Uterus (tissue), 4 donors: ENCODE measurements around the gene RNF166. TPM values are rescaled to one million over a fixed set of nuclear protein-coding genes. Genes with fewer than 3 reads are reported as not detected.

Source experiments
- DNase-seq, 2 donors: peaks; one replicate each; pipeline ENCODE4 v3.0.0-alpha.2; 2019 to 2020
- H3K27ac ChIP-seq, 2 donors: fragments of 200-600 bp; sonication (generic); 1 replicate in 1 of 2; 2 replicates in 1 of 2; pipeline ENCODE4 v1.5.1; 2016 to 2018
- H3K27me3 ChIP-seq, 2 donors: fragments of 200-600 bp; sonication (generic); one replicate each; pipeline ENCODE4 v1.5.1; 2018 to 2019; ENCODE audit warnings: control low read depth in 1 of 2
- H3K36me3 ChIP-seq, 2 donors: fragments of 200-600 bp; sonication (generic); one replicate each; pipeline ENCODE4 v1.5.1; 2019; ENCODE audit warnings: control low read depth in 1 of 2
- H3K4me1 ChIP-seq, 2 donors: fragments of 200-600 bp; sonication (generic); one replicate each; pipeline ENCODE4 v1.5.1; 2018 to 2019; ENCODE audit warnings: control low read depth in 1 of 2
- H3K4me3 ChIP-seq, 2 donors: fragments of 200-600 bp; sonication (generic); 1 replicate in 1 of 2; 2 replicates in 1 of 2; pipeline ENCODE4 v1.5.1; 2018 to 2019; ENCODE audit warnings: mild to moderate bottlenecking in 1 of 2
- H3K9me3 ChIP-seq, 2 donors: fragments of 200-600 bp; sonication (generic); one replicate each; pipeline ENCODE4 v1.5.1; 2019; ENCODE audit warnings: control low read depth in 1 of 2
- CTCF ChIP-seq, 4 experiments: fragments of 200-600 bp in 2 of 4; fragments of 450-650 bp in 2 of 4; sonication (generic) in 2 of 4; IDR thresholded peaks; one replicate each; pipeline ENCODE4 v1.5.1; 2016 to 2019; ENCODE audit warnings: antibody characterized with exemption in 4 of 4, mild to moderate bottlenecking in 2 of 4, moderate library complexity in 1 of 4
- POLR2A ChIP-seq, 2 donors: fragments of 450-650 bp; IDR thresholded peaks; one replicate each; pipeline ENCODE4 v1.6.1; 2016; ENCODE audit warnings: antibody characterized with exemption in 2 of 2, mild to moderate bottlenecking in 1 of 2, moderate library complexity in 1 of 2
- intact Hi-C: fragments of 100-400 bp; cut with DNase I; formaldehyde crosslinking; loops from one replicate; pipeline ENCODE4 v1.15.1; 2023; ENCODE audit warnings: low total_unique reads
- total RNA-seq, 4 donors: library from RNA; depleted of rRNA in 3 of 4; stranded (reverse); fragments of >200 nt in 3 of 4; gene quantifications; one replicate each; pipeline versions ENCODE4 v1.1.0 to v1.2.4, GENCODE V29; 2014 to 2023
- donor health status: DM: yes; HTN: yes; CAD: no.

Gene RNF166
- total RNA-seq, 4 donors from 2014 or later = 14.2 to 33.2 (median 20.0) TPM

- Histone ChIP-seq H3K27ac (peak overlapping the region; percentile 67 to 74), H3K4me1 (peaks cover 6 to 19% of the 10 kb centered on the region in 2 donors), H3K36me3 (no peaks in the 10 kb centered on the region), H3K27me3 (no peaks in the 10 kb centered on the region), H3K4me3 (no peak overlapping the region), H3K9me3 (no peaks in the 10 kb centered on the region)
- intact Hi-C loops = no loop called here
- DNase-seq = peak; percentile 75 to 76
- TF ChIP-seq CTCF (IDR thresholded peaks at IDR 0.05) = no peak
- no peak for TF ChIP-seq POLR2A (IDR thresholded peaks at IDR 0.05)
Observed at GRCh38 chr16:88746506-88746905, 40.3 kb upstream of the RNF166 start.

GRCh38 chr16:88744577-88745521, 38.6 kb upstream of the RNF166 start:
- Histone ChIP-seq H3K9me3 (no peaks in the 10 kb centered on the region), H3K27me3 (no peaks in the 10 kb centered on the region), H3K4me1 (peaks cover 6 to 19% of the 10 kb centered on the region in 2 donors), H3K36me3 (no peaks in the 10 kb centered on the region), H3K27ac (peak overlapping the region in 1 of 2 donors; percentile 41), H3K4me3 (no peak overlapping the region)
- intact Hi-C loops = loop anchor here (5.0 kb wide), 1 partner anchor 42 kb away; the partner anchor contains the start of gene PIEZO1
- TF ChIP-seq POLR2A (IDR thresholded peaks at IDR 0.05) = no peak
- no peak for TF ChIP-seq CTCF (IDR thresholded peaks at IDR 0.05)
- no peak for DNase-seq

GRCh38 chr16:88743693-88744576, 37.7 kb upstream of the RNF166 start:
- Histone ChIP-seq H3K4me1 (peaks cover 6 to 19% of the 10 kb centered on the region in 2 donors), H3K9me3 (no peaks in the 10 kb centered on the region), H3K36me3 (no peaks in the 10 kb centered on the region), H3K27me3 (no peaks in the 10 kb centered on the region), H3K4me3 (no peak overlapping the region), H3K27ac (peak overlapping the region; percentile 27 to 41)
- TF ChIP-seq CTCF (IDR thresholded peaks at IDR 0.05) = peak; percentile 76 to 85 (median 81)
- peak in 1 of 2 donors; percentile 17 for TF ChIP-seq POLR2A (IDR thresholded peaks at IDR 0.05)
- intact Hi-C loops = loop anchor here (5.0 kb wide), 1 partner anchor 43 kb away; the partner anchor contains the start of gene PIEZO1
- DNase-seq = peak; percentile 77 to 78

- H3K36me3 ChIP-seq = no peaks in the 10 kb centered on the region
- intact Hi-C loops = loop anchor here (5.0 kb wide), 1 partner anchor 44 kb away; the partner anchor contains the start of gene PIEZO1
- H3K27me3 ChIP-seq = no peaks in the 10 kb centered on the region
- no peaks in the 10 kb centered on the region for H3K9me3 ChIP-seq
- no peak overlapping the region for H3K27ac ChIP-seq
- TF ChIP-seq CTCF (IDR thresholded peaks at IDR 0.05) (no peak), POLR2A (IDR thresholded peaks at IDR 0.05) (no peak)
- no peak overlapping the region for H3K4me3 ChIP-seq
- no peak for DNase-seq
- H3K4me1 ChIP-seq = peaks cover 6 to 19% of the 10 kb centered on the region in 2 donors
Observed at GRCh38 chr16:88742896-88743605, 36.8 kb upstream of the RNF166 start.
